ENCODE results near the gene PTPRM.

The PTPRM gene

DNA sequence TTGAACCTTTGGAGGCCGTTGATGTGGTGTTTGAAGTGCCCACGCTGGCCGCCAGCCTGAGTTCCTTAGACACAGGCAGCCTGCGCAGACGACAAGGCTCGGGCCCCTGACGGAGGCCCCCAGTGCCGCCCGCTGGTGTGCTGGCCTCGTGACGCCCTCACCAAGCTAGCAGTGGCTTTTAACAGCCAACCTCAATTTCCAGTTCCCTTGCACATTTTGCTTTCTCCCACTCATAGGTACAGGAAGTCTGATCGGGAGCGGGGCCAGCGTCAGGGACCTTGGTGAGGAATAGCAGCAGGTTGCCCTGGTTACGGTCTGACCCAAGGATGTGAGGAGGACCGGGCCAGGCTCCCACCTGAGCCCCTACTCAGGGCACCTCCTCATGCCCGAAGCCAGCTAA, 834.5 kb downstream of the PTPRM start:
- H3K36me3 Mint-ChIP-seq (ENCODE audit: low read depth) = peaks cover 6% of the 10 kb centered on the region
- no peaks in the 10 kb centered on the region for H3K9me3 Mint-ChIP-seq
- TF ChIP-seq, protein P1, sequence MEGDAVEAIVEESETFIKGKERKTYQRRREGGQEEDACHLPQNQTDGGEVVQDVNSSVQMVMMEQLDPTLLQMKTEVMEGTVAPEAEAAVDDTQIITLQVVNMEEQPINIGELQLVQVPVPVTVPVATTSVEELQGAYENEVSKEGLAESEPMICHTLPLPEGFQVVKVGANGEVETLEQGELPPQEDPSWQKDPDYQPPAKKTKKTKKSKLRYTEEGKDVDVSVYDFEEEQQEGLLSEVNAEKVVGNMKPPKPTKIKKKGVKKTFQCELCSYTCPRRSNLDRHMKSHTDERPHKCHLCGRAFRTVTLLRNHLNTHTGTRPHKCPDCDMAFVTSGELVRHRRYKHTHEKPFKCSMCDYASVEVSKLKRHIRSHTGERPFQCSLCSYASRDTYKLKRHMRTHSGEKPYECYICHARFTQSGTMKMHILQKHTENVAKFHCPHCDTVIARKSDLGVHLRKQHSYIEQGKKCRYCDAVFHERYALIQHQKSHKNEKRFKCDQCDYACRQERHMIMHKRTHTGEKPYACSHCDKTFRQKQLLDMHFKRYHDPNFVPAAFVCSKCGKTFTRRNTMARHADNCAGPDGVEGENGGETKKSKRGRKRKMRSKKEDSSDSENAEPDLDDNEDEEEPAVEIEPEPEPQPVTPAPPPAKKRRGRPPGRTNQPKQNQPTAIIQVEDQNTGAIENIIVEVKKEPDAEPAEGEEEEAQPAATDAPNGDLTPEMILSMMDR (IDR thresholded peaks at IDR 0.05) = no peak
- H3K27me3 Mint-ChIP-seq (ENCODE audit: low read depth, poor library complexity) = no peaks in the 10 kb centered on the region
- DNase-seq = no peak
- H3K27ac Mint-ChIP-seq = no peak overlapping the region
- H3K4me3 Mint-ChIP-seq = no peak overlapping the region
- H3K4me1 Mint-ChIP-seq = peaks cover 34% of the 10 kb centered on the region

GRCh38 chr18:8402237-8402636, 835.1 kb downstream of the PTPRM start:
- H3K27ac Mint-ChIP-seq = no peak overlapping the region
- H3K36me3 Mint-ChIP-seq (ENCODE audit: low read depth) = peaks cover 7% of the 10 kb centered on the region
- H3K27me3 Mint-ChIP-seq (ENCODE audit: low read depth, poor library complexity) = no peaks in the 10 kb centered on the region
- H3K4me1 Mint-ChIP-seq = peaks cover 27% of the 10 kb centered on the region
- DNase-seq = no peak
- TF ChIP-seq, protein P1 (IDR thresholded peaks at IDR 0.05) = no peak
- H3K4me3 Mint-ChIP-seq = no peak overlapping the region
- no peaks in the 10 kb centered on the region for H3K9me3 Mint-ChIP-seq

- Mint-ChIP-seq H3K4me3 (no peak overlapping the region), H3K4me1 (peaks cover 20% of the 10 kb centered on the region), H3K9me3 (no peaks in the 10 kb centered on the region), H3K27me3 (ENCODE audit: low read depth, poor library complexity) (no peaks in the 10 kb centered on the region), H3K36me3 (ENCODE audit: low read depth) (peaks cover 20% of the 10 kb centered on the region), H3K27ac (no peak overlapping the region)
- no peak for DNase-seq
- TF ChIP-seq, protein P1 (IDR thresholded peaks at IDR 0.05) = no peak
Observed at GRCh38 chr18:8403713-8404112, 836.6 kb downstream of the PTPRM start.

- TF ChIP-seq, protein P1 (IDR thresholded peaks at IDR 0.05) = no peak
- H3K27me3 Mint-ChIP-seq (ENCODE audit: low read depth, poor library complexity) = no peaks in the 10 kb centered on the region
- no peaks in the 10 kb centered on the region for H3K4me1 Mint-ChIP-seq
Observed at GRCh38 chr18:8406186-8406867, 839.2 kb downstream of the PTPRM start.

DNA sequence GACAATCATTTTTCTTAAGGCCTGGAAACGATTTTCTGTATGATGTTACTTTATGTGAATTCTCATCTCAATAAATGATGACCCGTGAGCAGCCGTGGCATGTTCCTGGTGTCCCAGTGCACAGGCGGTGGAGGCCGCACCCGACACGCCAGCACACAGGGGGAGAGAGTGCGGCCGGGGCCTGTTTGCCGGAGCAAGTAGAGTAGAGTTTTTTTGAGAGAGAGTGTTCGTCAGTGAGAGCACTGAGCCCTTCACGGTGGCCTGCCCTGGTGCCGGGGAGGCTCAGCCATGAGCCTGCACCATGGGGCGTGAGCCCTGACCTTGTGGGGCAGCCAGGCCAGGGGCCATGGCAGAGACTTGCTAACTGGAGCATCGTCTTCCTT, 839.7 kb downstream of the PTPRM start:
- no peak for DNase-seq
- Mint-ChIP-seq H3K4me1 (no peaks in the 10 kb centered on the region), H3K27me3 (ENCODE audit: low read depth, poor library complexity) (no peaks in the 10 kb centered on the region), H3K27ac (no peak overlapping the region), H3K36me3 (ENCODE audit: low read depth) (peaks cover 50% of the 10 kb centered on the region), H3K9me3 (peaks cover 26% of the 10 kb centered on the region), H3K4me3 (no peak overlapping the region)
- TF ChIP-seq, protein P1 (IDR thresholded peaks at IDR 0.05) = no peak

More at GRCh38 chr18:8406186-8406867, 839.2 kb downstream of the PTPRM start:
- Mint-ChIP-seq H3K36me3 (ENCODE audit: low read depth) (peaks cover 46% of the 10 kb centered on the region), H3K9me3 (peaks cover 20% of the 10 kb centered on the region), H3K27ac (no peak overlapping the region), H3K4me3 (no peak overlapping the region)
- no peak for DNase-seq

GRCh38 chr18:8409151-8409550, 842.0 kb downstream of the PTPRM start:
- Mint-ChIP-seq H3K4me1 (no peaks in the 10 kb centered on the region), H3K27ac (no peak overlapping the region), H3K27me3 (ENCODE audit: low read depth, poor library complexity) (no peaks in the 10 kb centered on the region), H3K36me3 (ENCODE audit: low read depth) (peaks cover 48% of the 10 kb centered on the region), H3K4me3 (no peak overlapping the region), H3K9me3 (peaks cover 34% of the 10 kb centered on the region)
- DNase-seq = no peak
- TF ChIP-seq, protein P1 (IDR thresholded peaks at IDR 0.05) = no peak
